Stimulated activated naive CD8-positive, alpha-beta T cell treated with anti-CD3 and anti-CD28 coated beads, Interleukin-15, amount 100 ng/mL, for 72 hours (primary cell): ENCODE measurements around the gene PJVK.
"Not testable (repeated sequence)": the region's sequence is repeated elsewhere in the genome, so short reads cannot be mapped to it uniquely, and the experiment has no call there.

Source experiments
- ATAC-seq: fragments of 150-1000 bp; cut with Tn5 transposase; 2 replicates; pipeline ENCODE4 v1.10.0; 2021; ENCODE audit warnings: mild to moderate bottlenecking, moderate library complexity
- DNase-seq, 2 donors: peaks; one replicate each; pipeline ENCODE4 v3.0.0; 2021 to 2022
- H3K27ac Mint-ChIP-seq, 2 donors: one replicate each; pipeline ENCODE4 v1.8.0; 2022; ENCODE audit warnings: mild to moderate bottlenecking in 2 of 2, mixed read lengths in 2 of 2, moderate library complexity in 2 of 2
- H3K27me3 Mint-ChIP-seq: one replicate; pipeline ENCODE4 v1.8.0; 2022; ENCODE audit warnings: mixed read lengths
- H3K4me1 Mint-ChIP-seq: one replicate; pipeline ENCODE4 v1.8.0; 2022; ENCODE audit warnings: mild to moderate bottlenecking, mixed read lengths
- H3K4me3 Mint-ChIP-seq, 2 donors: one replicate each; pipeline ENCODE4 v1.8.0; 2022; ENCODE audit warnings: mild to moderate bottlenecking in 2 of 2, mixed read lengths in 2 of 2, moderate library complexity in 1 of 2
- H3K9me3 Mint-ChIP-seq, 2 donors: one replicate each; pipeline ENCODE4 v1.8.0; 2022; ENCODE audit warnings: mixed read lengths in 2 of 2

Gene PJVK, protein sequence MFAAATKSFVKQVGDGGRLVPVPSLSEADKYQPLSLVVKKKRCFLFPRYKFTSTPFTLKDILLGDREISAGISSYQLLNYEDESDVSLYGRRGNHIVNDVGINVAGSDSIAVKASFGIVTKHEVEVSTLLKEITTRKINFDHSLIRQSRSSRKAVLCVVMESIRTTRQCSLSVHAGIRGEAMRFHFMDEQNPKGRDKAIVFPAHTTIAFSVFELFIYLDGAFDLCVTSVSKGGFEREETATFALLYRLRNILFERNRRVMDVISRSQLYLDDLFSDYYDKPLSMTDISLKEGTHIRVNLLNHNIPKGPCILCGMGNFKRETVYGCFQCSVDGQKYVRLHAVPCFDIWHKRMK

DNA sequence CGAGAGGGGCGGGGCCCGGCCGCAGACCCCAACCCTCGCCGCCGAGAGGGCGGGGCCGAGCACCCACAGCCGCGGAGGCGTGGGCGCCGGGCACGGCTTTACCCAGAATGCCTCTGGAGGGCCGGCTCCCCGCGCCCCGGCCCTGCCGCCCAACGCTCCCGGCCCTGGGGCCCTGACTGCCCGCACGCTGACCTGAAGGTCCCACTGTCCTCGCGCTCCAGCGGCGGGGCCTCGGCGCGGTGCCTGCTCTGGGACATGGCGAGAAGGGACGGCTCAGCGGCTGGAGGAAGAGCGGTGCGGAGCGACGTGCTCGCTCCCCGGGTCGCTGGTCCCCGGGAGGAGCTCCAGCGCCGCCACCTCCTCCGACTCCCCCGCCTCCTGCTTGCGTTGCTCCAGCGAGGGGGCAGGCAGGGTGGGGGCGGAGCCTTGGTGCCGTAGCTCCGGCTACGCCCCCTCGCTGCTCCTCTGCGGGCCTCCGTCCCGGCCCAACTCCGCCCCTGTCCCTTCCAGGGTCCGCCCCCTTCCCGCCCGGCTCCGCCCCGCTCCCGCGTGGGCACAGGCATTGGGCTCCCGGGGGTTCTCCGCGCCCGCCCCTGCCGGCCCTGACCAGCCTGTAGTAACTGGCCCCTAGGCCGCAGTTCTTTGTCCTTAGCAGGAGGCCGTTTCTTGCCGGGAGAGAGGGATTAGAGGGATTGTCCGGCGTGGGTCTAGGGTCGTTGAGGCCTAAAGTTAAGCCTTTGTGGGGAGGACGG lies at the start of gene PJVK, which contains the start of gene PRKRA:
TSS of gene PJVK (plus strand) at position 605 of the 752 bp plus-strand sequence. CDS start 2,032 bp downstream, outside the sequence.
TSS of gene PRKRA (minus strand) at position 402 of the 752 bp plus-strand sequence. CDS start at position 257, 145 bp downstream.
- Mint-ChIP-seq H3K27me3 (no peaks in the 10 kb centered on the region), H3K27ac (peak within 1 kb of the TSS; percentile 99), H3K9me3 (no peaks in the 10 kb centered on the region), H3K4me3 (peak within 1 kb of the TSS; percentile 96), H3K4me1 (peaks cover 24% of the 10 kb centered on the region)
- peak; percentile 94 to 96 for DNase-seq
- peak; percentile 89 for ATAC-seq

DNA sequence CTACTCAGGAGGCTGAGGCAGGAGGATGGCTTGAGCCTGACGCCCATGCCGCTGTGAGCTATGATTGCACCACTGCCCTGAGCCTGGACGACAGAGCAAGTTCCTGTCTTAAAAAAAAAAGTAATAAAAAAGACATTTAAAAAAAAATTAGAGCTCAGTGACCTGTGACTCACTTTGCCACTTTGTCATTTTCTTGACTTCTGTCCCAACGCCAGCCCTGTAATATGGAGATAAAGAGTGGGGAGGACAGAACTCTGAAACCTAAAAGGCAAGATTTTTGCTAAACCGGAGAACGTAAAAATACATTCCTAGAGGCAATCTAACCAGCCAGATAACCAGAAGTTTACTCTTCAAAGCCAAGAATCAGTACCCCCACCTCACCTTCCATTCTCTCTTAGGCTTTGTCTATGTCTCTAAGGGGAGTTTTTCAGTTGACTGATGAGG lies 49.2 kb upstream of the PJVK start:
- peak overlapping the region in 1 of 2 donors; percentile 12 for H3K27ac Mint-ChIP-seq
- H3K27me3 Mint-ChIP-seq: peaks cover 23% of the 10 kb centered on the region
- ATAC-seq: no peak
- DNase-seq: no peak
- no peaks in the 10 kb centered on the region for H3K9me3 Mint-ChIP-seq
- H3K4me1 Mint-ChIP-seq: peaks cover 10% of the 10 kb centered on the region
- no peak overlapping the region for H3K4me3 Mint-ChIP-seq

DNA sequence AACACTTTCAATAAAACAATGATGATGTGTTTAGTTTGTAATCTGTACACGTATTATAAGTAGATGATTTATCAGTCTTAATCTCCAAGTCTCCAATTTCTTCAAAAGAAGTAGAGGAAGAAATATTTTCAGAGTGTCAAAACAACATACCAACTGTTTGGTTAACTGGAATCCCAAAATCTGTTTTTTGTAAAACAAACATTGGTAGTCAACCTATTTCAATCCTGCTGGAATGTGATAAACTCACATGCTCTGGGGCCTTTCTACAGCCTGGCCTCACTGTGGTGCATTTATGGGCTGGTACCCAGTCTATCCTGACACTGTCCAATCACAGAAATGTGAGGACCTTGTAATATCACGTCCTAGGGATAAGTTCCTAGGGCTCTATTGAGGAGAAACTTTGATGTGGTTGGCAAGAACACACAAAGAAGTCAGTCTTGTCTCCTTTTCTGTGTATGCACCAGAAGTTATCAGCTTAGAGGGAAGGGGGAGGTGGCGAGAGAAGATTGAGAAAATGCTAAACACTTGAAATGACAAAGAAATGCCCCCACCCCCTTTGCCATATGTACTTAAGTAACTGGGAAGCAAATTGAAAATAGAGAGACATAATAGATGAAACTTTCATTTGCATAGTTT lies 47.4 kb upstream of the PJVK start:
- peaks cover 23% of the 10 kb centered on the region for H3K27me3 Mint-ChIP-seq

DNA sequence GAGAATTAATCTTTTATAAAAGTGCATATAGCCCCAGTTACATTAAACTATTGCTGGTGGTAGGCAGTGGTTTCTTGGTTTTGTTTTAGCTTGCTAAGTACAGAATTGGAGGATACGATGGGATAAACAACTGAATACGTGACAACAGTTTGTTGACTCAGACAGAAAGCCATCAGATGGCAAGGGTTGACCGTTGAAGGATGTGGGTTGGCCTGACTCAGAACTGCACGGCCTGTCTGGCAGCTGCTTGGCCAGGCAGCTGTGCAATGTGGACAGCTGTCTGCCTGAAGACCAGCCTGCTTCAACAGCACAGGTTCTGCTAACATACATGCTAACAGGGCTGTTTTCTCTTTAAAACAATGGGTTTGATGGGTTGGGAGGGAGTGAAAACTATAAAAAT lies 46.8 kb upstream of the PJVK start:
- H3K27ac Mint-ChIP-seq: no peak overlapping the region
- peaks cover 5% of the 10 kb centered on the region for H3K4me1 Mint-ChIP-seq
- H3K9me3 Mint-ChIP-seq: no peaks in the 10 kb centered on the region
- peaks cover 23% of the 10 kb centered on the region for H3K27me3 Mint-ChIP-seq
- DNase-seq (peak in 1 of 2 donors; percentile 33), ATAC-seq (peak; percentile 90)
- H3K4me3 Mint-ChIP-seq: no peak overlapping the region

More for the DNA sequence above, 47.4 kb upstream of the PJVK start:
- DNase-seq (no peak), ATAC-seq (peak; percentile 36)
- no peaks in the 10 kb centered on the region for H3K9me3 Mint-ChIP-seq
- no peak overlapping the region for H3K4me3 Mint-ChIP-seq
- H3K4me1 Mint-ChIP-seq: peaks cover 5% of the 10 kb centered on the region
- no peak overlapping the region for H3K27ac Mint-ChIP-seq

DNA sequence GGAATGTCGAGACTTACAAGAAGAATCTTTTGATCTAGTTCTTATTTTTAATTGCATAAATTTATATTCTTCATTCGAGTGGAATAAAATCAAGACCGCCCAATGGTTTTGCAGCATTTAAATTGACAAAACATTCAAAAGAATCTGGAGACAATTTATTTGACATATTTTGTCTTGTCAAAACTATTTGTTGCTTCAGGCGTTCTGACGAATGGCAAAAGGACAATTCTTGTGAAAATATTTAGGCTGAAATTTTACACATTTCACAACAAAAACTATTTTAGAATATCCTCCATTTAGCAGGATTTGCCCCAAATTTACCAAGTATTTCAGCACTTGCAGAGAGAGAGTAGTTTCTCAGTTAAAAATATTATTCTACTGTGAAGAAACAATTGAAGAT lies 41.9 kb upstream of the PJVK start:
- ATAC-seq: no peak
- no peaks in the 10 kb centered on the region for H3K27me3 Mint-ChIP-seq
- no peak overlapping the region for H3K27ac Mint-ChIP-seq
- H3K4me3 Mint-ChIP-seq: no peak overlapping the region
- peaks cover 15% of the 10 kb centered on the region for H3K4me1 Mint-ChIP-seq
- DNase-seq: no peak
- no peaks in the 10 kb centered on the region for H3K9me3 Mint-ChIP-seq

DNA sequence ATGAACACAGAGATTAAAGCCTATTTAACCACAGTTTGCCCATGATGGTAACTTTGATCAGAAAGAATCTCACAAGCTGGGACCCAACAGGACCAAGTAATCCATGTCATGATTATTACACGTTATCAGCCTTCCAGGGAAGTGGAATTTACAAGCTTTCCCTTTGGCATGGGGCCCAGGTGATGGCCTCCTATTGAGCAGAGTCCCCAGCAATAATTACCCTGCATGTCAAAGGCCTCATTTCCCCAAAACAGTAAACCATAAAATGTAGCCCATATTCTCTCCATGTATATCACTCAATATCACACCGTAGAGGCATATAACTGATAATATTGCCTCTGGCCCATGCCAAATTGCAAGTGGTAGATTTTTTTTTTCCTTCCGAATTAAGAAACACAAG lies 39.1 kb upstream of the PJVK start:
- no peak overlapping the region for H3K4me3 Mint-ChIP-seq
- no peaks in the 10 kb centered on the region for H3K27me3 Mint-ChIP-seq
- H3K4me1 Mint-ChIP-seq: peaks cover 33% of the 10 kb centered on the region

DNA sequence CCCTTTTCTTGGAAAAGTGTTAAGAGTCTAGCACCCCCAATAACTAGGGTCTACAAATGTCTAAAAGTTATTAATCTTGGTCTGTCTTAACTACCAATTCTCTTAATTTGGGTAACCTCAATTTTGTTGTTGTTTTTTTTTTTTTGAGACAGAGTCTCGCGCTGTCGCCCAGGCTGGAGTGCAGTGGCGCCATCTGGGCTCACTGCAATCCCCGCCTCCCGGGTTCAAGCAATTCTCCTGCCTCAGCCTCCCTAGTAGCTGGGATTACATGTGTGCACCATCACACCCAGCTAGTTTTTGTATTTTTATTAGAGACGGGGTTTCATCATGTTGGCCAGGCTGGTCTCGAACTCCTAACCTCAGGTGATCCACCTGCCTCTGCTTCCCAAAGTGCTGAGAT lies 38.7 kb upstream of the PJVK start:
- H3K4me1 Mint-ChIP-seq: peaks cover 34% of the 10 kb centered on the region
- not testable (repeated sequence) for H3K27me3 Mint-ChIP-seq, DNase-seq, ATAC-seq, H3K9me3 Mint-ChIP-seq, H3K27ac Mint-ChIP-seq
- H3K4me3 Mint-ChIP-seq: peak overlapping the region; percentile 96 to 99

More for the DNA sequence above, 39.1 kb upstream of the PJVK start:
- no peak overlapping the region for H3K27ac Mint-ChIP-seq
- ATAC-seq (no peak), DNase-seq (no peak)
- no peaks in the 10 kb centered on the region for H3K9me3 Mint-ChIP-seq

DNA sequence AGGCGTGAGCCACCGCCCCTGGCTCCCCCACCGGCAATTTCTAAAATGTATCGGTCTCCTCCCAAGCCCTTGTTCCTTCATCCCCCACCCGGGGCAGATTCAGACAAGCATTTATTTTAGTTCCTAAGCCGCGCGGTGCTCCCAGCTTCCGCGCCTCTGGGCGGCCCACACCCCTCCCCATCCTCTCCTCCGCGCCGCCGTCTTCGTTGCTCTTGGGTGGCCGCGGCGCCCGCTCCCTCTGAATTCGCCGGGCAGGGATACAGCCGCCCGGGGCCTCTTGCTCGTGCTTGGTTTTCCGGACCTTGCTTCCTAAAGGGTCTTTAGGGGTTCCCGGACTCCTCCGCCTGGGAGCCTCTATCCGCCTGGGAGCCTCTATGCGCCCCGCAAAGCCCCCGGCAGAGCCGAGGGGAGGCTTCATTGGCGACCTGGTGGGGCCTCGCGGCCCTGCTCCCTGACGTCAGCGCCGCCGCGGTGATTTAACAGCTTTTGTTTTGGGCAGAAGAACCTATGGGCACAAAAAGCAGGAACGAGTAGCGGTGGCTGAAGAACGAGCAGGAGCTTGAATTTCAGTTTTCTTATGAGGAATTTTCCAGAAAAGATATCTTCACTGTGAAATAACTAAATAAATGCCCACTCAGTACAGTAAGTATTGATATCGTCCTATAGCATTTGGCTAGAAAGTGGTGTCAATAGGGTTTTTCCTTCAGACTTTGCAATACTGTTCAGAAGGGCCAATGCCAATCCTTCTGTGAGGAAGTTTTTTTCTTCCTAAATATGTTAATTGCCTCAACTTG lies 37.5 kb upstream of the PJVK start:
- H3K4me3 Mint-ChIP-seq: peak overlapping the region; percentile 96 to 99
- peak overlapping the region; percentile 99 to 100 for H3K27ac Mint-ChIP-seq
- H3K9me3 Mint-ChIP-seq: no peaks in the 10 kb centered on the region
- DNase-seq (peak; percentile 80 to 85), ATAC-seq (peak; percentile 83)
- H3K4me1 Mint-ChIP-seq: peaks cover 41% of the 10 kb centered on the region
- no peaks in the 10 kb centered on the region for H3K27me3 Mint-ChIP-seq

DNA sequence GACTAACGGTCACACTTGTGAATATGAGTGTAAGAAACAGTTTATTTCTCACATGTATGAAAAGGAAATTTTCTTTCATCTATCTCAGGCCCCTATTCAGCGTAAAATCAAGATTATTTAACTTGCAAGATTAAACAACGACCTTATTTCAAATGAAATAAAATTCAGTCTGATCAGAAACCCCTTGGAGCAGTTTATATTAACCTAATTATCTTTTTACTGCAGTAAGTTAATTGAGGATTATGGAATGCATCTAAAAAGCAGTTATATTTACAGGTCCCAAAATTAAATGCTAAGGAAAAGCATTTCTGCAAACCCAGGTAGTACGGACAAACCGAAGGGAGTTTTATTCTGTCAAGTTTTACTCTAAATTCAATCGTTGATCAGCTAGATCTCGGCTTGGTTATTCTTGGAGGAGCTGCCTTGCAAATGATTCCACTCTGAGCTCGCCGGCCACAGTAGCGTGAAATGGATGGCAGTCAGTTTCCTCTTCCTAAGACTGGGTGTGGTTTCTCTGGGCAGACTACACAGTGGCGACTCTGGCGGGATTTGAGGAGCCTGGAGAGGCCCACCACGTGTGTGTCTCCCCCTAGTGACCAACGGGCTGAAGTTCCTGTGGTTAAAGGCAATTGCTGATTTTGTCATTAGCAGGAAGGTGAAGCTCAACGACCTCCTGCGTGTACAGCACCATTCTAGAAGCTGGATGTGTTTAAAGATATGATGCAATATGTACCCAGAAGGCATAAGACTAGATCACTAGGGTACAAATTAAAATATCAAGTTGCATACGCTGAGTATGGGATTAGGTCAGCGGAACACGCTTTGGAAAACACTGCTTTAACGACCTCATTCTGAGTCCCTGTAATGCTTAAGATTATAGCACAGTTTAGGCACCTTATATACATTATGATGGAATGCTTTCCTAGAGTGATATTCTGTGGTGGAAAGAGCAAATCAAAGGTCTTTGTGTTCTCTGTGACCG lies 36.6 kb upstream of the PJVK start:
- peaks cover 41% of the 10 kb centered on the region for H3K4me1 Mint-ChIP-seq
- DNase-seq (peak; percentile 82 to 91), ATAC-seq (peak; percentile 86)
- H3K27me3 Mint-ChIP-seq: no peaks in the 10 kb centered on the region
- H3K4me3 Mint-ChIP-seq: peak overlapping the region; percentile 96 to 99
- H3K9me3 Mint-ChIP-seq: no peaks in the 10 kb centered on the region
- peak overlapping the region; percentile 99 to 100 for H3K27ac Mint-ChIP-seq

DNA sequence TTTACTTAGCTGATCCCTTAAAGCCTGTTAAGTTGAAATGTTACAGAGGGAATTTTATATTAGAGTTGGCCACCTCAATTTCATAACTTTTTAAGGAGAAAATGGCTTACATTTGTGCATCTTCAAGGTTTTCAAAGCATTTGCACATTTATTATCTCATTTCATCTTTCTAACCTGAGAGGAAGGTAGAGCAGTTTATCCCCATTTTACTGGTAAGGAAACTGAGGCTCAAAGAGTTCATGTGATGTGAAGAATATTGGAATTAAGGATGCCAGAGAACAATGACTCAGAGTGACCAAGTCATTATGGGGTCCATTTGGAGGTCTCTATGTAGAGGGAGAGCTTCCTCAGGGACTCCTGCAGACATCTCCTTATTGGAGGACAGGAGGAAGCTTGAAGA lies 35.2 kb upstream of the PJVK start:
- H3K9me3 Mint-ChIP-seq: no peaks in the 10 kb centered on the region
- DNase-seq: no peak
- ATAC-seq: no peak
- H3K4me1 Mint-ChIP-seq: peaks cover 41% of the 10 kb centered on the region
- peak overlapping the region in 1 of 2 donors; percentile 35 for H3K4me3 Mint-ChIP-seq
- no peaks in the 10 kb centered on the region for H3K27me3 Mint-ChIP-seq
- H3K27ac Mint-ChIP-seq: no peak overlapping the region

DNA sequence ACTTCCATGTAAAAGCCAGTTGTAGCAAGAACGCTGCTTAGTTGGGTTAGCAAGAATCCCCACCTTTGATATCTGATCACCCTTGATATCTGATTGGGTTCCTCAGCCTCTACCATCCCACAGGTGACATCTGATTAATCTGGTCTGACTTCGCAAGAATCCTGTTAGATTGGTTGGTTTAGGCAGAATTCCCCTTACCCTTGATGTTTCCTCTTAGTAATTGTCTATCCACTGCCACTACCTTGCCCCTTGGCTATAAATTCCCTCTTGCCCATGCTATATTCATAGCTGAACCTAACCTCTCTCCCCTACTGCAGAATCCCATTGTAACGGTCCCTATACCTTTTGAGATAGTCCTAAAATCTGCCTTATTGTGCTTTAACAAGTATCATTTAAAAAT lies 33.3 kb upstream of the PJVK start:
- DNase-seq (no peak), ATAC-seq (no peak)
- Mint-ChIP-seq H3K9me3 (no peaks in the 10 kb centered on the region), H3K27me3 (no peaks in the 10 kb centered on the region), H3K4me1 (peaks cover 38% of the 10 kb centered on the region), H3K4me3 (no peak overlapping the region), H3K27ac (no peak overlapping the region)

DNA sequence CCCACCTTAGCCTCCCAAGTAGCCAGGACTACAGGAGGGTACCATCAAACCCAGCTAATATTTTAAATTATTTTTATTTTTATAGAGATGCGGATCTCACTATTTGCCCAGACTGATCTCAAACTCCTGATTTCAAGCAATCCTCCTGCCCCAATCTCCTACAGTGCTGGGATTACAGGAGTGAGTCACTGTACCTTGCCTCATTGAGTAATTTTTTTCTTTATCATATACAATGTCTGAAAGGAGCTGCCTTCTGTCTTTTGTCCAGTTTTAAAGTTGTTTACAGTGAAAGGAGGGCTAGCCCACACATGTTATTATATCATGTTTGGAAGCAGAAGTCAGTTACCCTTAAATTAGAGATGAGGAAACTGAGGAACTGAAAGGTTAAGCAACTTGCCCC lies 32.8 kb upstream of the PJVK start:
- Mint-ChIP-seq H3K4me1 (peaks cover 33% of the 10 kb centered on the region), H3K27me3 (no peaks in the 10 kb centered on the region), H3K27ac (no peak overlapping the region), H3K4me3 (no peak overlapping the region), H3K9me3 (no peaks in the 10 kb centered on the region)
- ATAC-seq (no peak), DNase-seq (no peak)

DNA sequence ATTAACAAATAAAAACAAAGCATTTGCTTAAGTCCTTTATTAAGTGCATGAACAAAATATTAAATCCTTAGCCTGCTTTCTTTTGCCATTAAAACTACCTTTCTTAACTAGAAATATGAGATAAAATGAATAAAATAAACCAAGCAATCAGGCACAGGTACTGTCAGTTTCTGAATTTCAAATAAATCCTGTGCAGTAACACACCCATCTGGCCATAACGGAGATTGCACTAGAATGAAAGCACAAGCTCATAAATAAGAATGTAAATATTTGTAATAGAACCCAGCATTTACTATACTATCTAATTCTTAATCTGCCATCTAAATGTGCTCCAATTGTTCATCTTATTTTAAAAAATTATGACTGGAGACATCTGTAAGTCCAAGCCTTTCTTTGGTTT lies 32.1 kb upstream of the PJVK start:
- Mint-ChIP-seq H3K27me3 (no peaks in the 10 kb centered on the region), H3K4me3 (no peak overlapping the region), H3K9me3 (no peaks in the 10 kb centered on the region), H3K4me1 (peaks cover 29% of the 10 kb centered on the region), H3K27ac (no peak overlapping the region)
- DNase-seq (no peak), ATAC-seq (no peak)

DNA sequence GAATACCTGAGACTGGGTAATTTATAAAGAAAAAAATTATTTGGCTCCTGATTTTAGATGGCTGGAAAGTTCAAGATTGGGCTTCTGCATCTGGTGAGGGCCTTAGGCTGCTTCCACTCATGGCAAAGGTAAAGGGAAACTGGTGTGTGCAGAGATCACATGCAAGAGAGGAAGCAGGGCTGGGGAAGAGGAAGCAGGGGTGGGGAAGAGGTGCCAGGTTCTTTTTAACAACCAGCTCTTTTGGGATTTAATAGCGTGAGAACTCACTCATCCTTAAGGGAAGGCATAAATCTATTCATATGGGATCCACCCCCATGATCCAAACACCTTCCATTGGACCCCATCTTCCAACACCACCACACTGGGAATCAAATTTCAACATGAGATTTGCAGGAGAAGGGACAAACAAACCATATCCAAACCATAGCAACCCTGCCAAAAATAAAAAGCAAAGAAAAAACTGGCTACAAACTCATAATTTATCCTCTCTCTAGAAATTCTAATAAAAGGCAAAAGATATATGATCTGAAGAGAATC lies 30.6 kb upstream of the PJVK start:
- H3K4me3 Mint-ChIP-seq: no peak overlapping the region
- no peak for DNase-seq
- H3K4me1 Mint-ChIP-seq: peaks cover 22% of the 10 kb centered on the region
- H3K27me3 Mint-ChIP-seq: no peaks in the 10 kb centered on the region
- ATAC-seq: no peak
- H3K27ac Mint-ChIP-seq: no peak overlapping the region
- H3K9me3 Mint-ChIP-seq: peaks cover 4 to 11% of the 10 kb centered on the region in 2 donors
